WERI-Rb-1 (cell line): ENCODE results near the gene STEAP2.

Experiments used
- DNase-seq: peaks from one replicate; pipeline ENCODE4 v3.0.0-alpha.2; 2020
- H3K27ac ChIP-seq: fragments of 250-450 bp; sonication (Bioruptor Pico); 2 replicates; pipeline ENCODE4 v1.5.1; 2020; ENCODE audit warnings: mild to moderate bottlenecking, moderate library complexity
- H3K27me3 ChIP-seq: fragments of 250-450 bp; sonication (Bioruptor Pico); 2 replicates; pipeline ENCODE4 v1.5.1; 2021; ENCODE audit warnings: mild to moderate bottlenecking, low read depth, moderate library complexity; ENCODE audit not compliant: insufficient read depth, severe bottlenecking
- H3K36me3 ChIP-seq: fragments of 250-450 bp; sonication (Bioruptor Pico); 2 replicates; pipeline ENCODE4 v1.5.1; 2020; ENCODE audit warnings: mild to moderate bottlenecking, moderate library complexity
- H3K4me3 ChIP-seq: 2 replicates; pipeline ENCODE4 v1.5.1; 2011; ENCODE audit warnings: low read depth, mild to moderate bottlenecking, control low read depth, low read length
- H3K9me3 ChIP-seq: fragments of 250-450 bp; sonication (Bioruptor Pico); 2 replicates; pipeline ENCODE4 v1.5.1; 2021; ENCODE audit warnings: mild to moderate bottlenecking, moderate library complexity; ENCODE audit not compliant: severe bottlenecking
- TF ChIP-seq, protein P1 (sequence below): IDR thresholded peaks from 2 replicates; pipeline ENCODE4 v1.5.1; 2011; ENCODE audit warnings: low read depth, mild to moderate bottlenecking, control low read depth, inconsistent platforms, low read length

The STEAP2 gene

DNA sequence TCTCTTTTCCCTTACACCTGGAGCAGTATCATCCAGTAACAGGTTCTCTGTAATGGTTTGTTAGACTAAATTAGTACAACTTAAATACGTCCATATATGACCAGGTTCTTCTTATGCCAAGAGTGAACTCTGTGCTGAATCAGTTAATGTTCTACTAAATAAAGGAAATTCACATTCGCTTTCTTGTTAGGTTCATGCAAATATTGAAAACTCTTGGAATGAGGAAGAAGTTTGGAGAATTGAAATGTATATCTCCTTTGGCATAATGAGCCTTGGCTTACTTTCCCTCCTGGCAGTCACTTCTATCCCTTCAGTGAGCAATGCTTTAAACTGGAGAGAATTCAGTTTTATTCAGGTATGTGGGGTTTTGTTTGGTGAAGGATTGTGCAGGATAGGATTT, 18.1 kb downstream of the STEAP2 start:
- no peak overlapping the region for H3K4me3 ChIP-seq
- H3K27me3 ChIP-seq: no peaks in the 10 kb centered on the region
- H3K36me3 ChIP-seq: no peaks in the 10 kb centered on the region
- TF ChIP-seq, protein P1, sequence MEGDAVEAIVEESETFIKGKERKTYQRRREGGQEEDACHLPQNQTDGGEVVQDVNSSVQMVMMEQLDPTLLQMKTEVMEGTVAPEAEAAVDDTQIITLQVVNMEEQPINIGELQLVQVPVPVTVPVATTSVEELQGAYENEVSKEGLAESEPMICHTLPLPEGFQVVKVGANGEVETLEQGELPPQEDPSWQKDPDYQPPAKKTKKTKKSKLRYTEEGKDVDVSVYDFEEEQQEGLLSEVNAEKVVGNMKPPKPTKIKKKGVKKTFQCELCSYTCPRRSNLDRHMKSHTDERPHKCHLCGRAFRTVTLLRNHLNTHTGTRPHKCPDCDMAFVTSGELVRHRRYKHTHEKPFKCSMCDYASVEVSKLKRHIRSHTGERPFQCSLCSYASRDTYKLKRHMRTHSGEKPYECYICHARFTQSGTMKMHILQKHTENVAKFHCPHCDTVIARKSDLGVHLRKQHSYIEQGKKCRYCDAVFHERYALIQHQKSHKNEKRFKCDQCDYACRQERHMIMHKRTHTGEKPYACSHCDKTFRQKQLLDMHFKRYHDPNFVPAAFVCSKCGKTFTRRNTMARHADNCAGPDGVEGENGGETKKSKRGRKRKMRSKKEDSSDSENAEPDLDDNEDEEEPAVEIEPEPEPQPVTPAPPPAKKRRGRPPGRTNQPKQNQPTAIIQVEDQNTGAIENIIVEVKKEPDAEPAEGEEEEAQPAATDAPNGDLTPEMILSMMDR: no peak
- H3K9me3 ChIP-seq: no peaks in the 10 kb centered on the region
- DNase-seq: no peak
- no peak overlapping the region for H3K27ac ChIP-seq

DNA sequence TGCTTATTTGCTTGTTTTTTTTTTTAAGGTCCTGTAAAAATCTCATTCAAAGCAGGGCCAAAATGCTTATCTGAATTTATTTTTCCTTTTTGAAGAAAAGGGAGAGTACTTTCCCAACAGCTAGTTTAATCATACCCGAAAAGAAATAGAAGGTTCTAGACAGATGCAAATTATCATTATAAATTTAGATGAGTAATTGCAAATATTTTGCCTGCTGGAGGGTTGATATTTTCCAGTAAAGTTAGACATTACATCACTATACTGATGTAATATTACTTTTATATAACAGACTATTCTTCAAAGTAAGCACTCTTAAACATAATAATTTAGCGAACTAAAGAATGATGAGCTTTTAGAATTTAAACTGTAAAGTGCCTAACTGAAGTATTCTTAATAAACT, 19.3 kb downstream of the STEAP2 start:
- Histone ChIP-seq H3K4me3 (no peak overlapping the region), H3K9me3 (no peaks in the 10 kb centered on the region), H3K36me3 (no peaks in the 10 kb centered on the region), H3K27ac (no peak overlapping the region), H3K27me3 (no peaks in the 10 kb centered on the region)
- TF ChIP-seq, protein P1: no peak
- no peak for DNase-seq

DNA sequence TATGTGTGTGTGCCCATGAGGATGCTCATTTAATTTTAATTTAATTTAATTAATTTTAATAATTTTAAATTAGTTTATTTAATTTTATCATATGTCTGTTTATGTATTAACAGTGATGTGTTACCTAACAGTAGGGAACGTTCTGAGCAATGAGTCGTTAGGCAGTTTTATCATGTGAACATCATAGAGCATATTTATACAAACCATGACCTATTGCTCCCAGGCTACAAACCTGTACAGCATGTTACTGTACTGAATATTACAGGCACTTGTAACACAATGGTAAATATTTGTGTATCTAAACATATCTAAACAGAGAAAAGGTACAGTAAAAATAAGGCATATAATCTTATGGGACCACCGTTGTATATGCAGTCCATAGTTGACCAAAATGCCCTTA, 19.8 kb downstream of the STEAP2 start:
- no peak for DNase-seq
- TF ChIP-seq, protein P1: no peak
- Histone ChIP-seq H3K4me3 (no peak overlapping the region), H3K36me3 (no peaks in the 10 kb centered on the region), H3K27me3 (no peaks in the 10 kb centered on the region), H3K9me3 (no peaks in the 10 kb centered on the region), H3K27ac (no peak overlapping the region)

DNA sequence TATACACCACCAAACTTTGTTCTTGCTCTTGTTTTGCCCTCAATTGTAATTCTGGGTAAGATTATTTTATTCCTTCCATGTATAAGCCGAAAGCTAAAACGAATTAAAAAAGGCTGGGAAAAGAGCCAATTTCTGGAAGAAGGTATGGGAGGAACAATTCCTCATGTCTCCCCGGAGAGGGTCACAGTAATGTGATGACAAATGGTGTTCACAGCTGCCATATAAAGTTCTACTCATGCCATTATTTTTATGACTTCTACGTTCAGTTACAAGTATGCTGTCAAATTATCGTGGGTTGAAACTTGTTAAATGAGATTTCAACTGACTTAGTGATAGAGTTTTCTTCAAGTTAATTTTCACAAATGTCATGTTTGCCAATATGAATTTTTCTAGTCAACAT, 20.9 kb downstream of the STEAP2 start:
- DNase-seq: no peak
- no peaks in the 10 kb centered on the region for H3K36me3 ChIP-seq
- no peaks in the 10 kb centered on the region for H3K27me3 ChIP-seq
- H3K9me3 ChIP-seq: no peaks in the 10 kb centered on the region
- no peak overlapping the region for H3K27ac ChIP-seq
- no peak overlapping the region for H3K4me3 ChIP-seq
- TF ChIP-seq, protein P1: no peak

DNA sequence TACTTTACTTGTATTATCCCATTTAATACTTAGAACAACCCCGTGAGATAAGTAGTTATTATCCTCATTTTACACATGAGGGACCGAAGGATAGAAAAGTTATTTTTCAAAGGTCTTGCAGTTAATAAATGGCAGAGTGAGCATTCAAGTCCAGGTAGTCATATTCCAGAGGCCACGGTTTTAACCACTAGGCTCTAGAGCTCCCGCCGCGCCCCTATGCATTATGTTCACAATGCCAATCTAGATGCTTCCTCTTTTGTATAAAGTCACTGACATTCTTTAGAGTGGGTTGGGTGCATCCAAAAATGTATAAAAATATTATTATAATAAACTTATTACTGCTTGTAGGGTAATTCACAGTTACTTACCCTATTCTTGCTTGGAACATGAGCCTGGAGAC, 22.0 kb downstream of the STEAP2 start:
- TF ChIP-seq, protein P1: no peak
- H3K36me3 ChIP-seq: no peaks in the 10 kb centered on the region
- no peaks in the 10 kb centered on the region for H3K9me3 ChIP-seq
- H3K4me3 ChIP-seq: no peak overlapping the region
- H3K27ac ChIP-seq: no peak overlapping the region
- DNase-seq: no peak
- H3K27me3 ChIP-seq: no peaks in the 10 kb centered on the region

DNA sequence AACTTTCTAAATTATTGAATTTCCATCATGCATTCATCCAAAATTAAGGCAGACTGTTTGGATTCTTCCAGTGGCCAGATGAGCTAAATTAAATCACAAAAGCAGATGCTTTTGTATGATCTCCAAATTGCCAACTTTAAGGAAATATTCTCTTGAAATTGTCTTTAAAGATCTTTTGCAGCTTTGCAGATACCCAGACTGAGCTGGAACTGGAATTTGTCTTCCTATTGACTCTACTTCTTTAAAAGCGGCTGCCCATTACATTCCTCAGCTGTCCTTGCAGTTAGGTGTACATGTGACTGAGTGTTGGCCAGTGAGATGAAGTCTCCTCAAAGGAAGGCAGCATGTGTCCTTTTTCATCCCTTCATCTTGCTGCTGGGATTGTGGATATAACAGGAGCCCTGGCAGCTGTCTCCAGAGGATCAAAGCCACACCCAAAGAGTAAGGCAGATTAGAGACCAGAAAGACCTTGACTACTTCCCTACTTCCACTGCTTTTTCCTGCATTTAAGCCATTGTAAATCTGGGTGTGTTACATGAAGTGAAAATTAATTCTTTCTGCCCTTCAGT, 25.3 kb downstream of the STEAP2 start:
- H3K36me3 ChIP-seq: no peaks in the 10 kb centered on the region
- no peaks in the 10 kb centered on the region for H3K27me3 ChIP-seq
- no peak overlapping the region for H3K4me3 ChIP-seq
- H3K27ac ChIP-seq: no peak overlapping the region
- TF ChIP-seq, protein P1: no peak
- DNase-seq: peak; percentile 69
- H3K9me3 ChIP-seq: no peaks in the 10 kb centered on the region
